Colon (tissue), 2 donors: Measurements from ENCODE around the gene DPH3.

ENCODE experiments used
- FAIRE-seq: peaks from 2 replicates; lab custom pipeline; 2012; peaks lifted over from hg19 to GRCh38; lab: Jason Lieb, UNC
- donor health status: control.
- donor health status: control.

Gene DPH3

DNA sequence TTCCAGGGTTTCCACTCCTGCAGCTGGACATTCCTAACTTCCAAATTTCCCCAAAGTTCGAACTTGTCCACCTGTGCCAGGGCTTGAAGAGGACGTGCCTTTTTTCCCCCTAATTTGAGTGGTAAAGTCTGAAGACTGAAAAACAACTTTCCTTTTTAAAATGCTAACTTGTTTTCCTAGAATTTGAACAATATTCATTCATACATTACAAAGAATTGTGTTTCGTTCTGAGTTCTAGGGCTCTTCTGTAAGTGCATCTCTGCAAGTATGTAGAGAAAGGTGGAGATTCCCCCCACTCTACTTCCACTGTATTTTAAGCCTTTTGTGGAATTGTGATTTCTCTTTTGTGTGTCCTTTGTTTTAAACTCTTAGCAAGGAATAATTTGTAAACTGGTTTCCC lies 9.4 kb downstream of the DPH3 start:
- no peak for FAIRE-seq

DNA sequence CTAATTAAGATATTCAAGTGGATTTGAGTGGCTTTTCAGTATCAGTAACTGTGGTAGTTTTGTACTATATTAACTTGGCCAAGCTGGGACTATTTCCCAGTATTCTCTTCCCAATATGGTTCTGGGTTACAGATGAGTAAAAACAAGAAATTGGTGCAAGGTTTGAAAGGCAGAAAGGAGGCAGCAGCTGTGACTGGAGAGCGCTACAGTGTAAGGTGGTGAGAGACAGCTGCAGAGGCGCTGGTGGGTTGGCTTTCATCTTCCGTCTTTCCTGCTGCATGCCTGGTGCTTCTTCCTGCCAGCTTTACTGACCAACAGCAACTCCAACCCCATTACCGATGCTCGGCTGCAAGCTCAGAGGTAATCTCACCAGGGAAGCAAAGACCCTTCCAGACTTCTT lies 9.8 kb downstream of the DPH3 start:
- FAIRE-seq = no peak

DNA sequence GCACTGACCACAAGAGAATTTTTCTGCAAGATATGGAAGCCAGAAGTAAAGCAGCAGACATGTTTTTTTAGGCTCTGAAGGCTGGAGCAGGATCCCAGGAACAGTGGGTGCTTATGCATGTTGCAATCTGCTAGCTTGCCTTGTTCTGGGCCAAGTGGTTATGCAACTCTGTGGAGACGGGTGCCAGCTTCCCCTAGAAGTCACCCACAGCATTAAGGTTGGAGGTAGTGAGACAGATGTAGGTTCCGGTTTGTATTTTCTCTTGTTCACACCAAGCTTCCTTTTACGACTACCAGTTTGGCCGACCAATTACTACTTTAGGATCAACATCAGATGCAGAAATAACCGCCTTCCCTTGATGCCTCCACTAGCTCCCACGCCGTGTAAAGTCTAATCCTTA lies 11.1 kb downstream of the DPH3 start:
- no peak for FAIRE-seq

DNA sequence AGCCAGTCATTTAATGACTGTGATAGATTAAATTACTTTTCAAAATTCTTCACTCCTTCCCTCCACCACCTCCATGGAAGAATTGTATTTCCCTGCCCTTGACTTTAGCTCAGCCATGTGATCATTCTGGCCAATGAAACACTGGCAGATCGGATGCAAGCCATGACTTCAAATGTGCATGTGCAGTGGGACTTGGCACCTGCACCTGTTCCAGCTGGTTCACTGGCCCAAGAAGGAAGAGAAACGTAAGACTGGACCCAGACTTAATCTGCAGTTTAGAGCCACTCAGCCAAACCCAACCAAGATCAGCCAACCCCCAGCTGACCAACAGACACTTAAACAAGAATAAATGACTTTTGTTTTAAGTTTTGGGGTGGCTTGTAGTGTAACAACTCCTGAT lies 11.8 kb downstream of the DPH3 start:
- FAIRE-seq = no peak

DNA sequence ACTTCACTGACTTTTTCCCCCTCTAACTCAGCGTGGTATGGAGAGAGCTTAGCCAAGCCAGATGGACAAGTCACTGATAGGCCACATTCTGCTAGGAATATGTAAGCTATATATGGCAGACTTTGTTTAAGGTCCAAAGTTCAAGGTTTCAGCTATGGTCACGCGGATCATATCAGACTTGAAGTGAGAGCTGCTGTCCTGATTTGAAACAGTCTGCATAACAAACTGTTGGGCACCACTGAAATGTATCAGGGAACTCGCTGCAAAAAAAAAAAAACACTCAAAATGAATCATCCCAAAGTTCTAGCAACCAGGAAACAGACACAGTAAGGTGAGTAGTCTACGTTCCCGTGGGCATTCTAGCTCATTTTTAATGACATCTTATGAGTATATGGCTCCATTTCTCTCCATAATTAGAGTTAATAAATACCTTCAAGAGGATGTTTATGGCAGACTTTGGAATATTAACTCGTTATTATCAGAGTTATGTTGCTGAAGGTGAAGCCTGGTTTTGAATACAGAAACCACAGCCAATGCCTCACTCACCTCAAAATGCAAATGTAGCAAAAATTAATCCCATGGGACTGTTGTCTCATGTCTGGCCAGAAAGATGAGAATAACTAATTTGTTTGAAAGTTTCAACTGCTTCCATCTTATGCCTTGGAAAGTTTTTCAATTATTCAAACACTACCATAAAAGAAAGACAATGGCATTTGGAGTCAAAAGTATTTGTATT lies 12.3 kb downstream of the DPH3 start:
- no peak for FAIRE-seq

DNA sequence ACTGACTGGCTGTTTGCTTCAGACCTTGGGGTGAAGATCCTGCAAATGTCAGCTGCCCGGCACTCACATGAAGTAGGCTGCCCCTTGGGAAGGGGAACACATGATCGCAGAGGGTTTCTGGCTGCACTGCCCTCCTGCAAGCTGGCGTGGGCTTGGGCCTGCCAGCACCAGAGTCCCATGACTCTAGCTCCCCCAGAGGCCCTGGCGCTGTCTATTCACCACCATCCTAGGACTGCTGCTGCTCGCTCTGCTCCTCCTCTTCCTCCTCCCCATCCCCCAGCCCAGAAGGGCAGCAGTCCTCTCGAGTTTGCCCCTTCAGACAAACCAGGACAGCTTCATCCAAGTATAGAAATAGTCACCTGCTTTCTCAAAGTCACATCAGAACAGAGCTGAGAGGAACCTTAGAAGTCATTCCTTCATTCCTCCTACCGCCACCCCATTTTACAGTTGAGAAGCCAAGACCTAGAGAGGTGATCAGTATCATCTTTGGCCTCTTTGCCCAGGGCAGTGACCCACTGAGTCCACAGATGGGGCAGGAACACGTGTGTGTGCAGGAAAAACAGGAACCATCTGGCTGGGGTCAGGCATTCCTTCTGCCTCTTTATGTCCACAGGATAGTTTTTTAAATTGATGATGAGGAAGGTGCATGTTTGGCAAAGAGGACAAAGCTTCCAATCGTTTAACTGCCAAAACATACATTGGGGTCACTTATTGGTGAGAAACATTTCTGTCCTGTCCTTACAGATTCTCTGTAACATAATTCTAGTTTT lies 13.2 kb downstream of the DPH3 start:
- FAIRE-seq = no peak

DNA sequence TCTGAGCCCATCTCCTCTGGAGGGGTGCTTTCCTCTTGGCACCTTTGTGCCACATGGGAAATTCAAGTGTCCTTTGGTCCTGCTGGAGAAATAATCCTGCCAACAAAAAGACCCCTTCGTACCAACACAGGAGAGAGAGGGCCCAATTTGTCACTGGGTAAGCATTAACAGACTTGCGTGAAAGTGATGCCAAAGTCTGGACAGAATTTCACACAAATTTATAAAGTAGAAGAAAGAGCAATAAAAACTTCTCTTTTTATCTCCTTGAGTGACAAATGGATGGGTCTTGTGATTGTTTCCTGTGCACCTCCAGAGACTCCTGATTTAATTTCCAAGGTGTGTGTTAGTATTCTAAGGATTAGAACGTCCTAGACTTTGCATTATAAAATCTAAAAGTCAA lies 14.9 kb downstream of the DPH3 start:
- no peak for FAIRE-seq

DNA sequence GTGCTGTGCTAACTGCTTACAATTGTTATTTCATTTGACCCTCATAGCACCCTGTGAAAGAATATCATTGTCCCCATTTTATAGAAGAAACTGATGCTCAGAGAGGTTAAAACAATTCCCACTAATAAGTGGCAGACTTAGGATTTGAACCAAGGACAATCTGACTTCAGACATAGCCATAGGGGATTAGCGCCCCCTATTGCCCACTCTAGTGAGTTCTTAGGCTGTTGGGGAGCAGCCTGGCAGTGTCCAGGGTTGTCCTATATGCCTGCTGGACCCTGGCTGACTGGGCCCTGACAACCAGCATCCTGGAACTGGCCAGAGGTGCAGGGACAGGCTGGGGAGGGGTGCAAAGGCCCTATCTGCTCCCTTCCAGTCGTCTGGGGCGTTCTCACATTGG lies 15.4 kb downstream of the DPH3 start:
- FAIRE-seq = no peak

DNA sequence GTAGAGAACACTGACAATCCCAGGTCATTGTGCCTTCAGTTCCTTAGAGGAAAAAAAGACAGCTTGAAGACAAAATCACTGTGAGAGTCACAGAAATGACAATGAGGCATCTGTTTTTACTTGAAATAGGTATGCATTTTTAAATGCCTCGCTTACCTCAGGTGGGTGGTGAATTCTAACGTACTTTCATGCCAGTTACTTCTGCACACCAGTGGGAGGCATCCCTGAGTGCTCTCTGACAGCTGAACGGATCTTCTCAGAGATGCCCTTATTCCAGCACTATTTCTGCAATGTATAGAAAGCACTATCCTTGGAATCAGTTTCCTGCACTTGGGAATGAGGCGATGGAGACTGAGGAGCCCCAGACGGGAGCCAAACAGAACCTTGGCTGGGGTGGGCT lies 16.2 kb downstream of the DPH3 start:
- FAIRE-seq = no peak

DNA sequence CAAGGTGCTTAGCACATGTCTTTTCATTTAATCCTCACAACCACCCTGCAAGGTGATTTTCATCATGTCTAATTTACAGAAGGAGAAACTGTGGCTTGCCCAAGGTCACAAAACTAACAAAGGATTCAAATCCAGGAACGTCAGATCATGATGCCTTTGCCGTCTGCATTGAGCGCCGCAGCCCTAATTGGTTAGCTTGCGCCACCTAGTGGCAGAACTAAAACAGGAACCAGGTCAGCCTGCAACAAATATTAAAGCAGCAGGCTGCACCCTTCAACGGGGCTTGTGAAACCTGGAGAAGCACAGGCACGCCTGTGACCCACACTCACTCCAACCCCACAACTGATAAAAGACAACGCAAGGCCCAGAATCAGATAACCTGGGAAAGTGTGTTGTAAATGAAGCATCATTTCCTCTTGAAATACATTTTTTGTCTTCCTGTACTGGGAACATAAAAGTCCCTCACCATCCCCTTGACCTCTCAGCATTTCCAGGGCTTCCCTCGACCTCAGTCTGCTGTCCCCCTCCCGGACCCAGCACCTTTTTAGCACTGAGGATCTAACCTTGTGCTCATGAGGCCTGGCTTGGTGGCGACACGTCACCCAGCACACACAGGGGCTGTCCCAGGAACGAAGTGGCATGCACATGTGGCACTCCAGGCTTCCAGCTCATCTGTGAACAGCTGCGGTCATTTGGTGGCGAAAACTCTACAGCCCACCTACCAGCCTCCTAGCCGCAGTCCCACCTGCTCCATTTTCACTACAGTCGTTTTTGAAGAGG lies 17.3 kb downstream of the DPH3 start:
- FAIRE-seq = no peak

DNA sequence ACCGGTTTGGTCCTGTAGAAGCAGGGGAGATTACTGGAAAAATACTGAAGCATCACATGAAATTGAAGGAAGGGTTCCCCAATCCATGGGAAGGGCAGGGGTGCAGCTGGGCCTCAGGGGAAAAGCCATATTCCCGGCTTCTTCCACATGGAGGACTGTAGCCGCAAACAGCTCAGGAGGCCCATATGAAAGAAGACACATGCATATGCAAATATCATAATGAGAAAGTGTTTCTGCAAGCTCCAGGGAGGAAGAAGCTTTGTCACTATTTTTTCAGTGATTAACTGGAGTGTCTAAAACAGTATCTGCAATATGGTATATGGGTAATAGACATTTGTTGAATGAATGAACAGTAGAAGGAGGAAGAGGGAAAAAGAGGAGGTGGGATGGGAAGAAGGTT lies 19.1 kb downstream of the DPH3 start:
- no peak for FAIRE-seq

DNA sequence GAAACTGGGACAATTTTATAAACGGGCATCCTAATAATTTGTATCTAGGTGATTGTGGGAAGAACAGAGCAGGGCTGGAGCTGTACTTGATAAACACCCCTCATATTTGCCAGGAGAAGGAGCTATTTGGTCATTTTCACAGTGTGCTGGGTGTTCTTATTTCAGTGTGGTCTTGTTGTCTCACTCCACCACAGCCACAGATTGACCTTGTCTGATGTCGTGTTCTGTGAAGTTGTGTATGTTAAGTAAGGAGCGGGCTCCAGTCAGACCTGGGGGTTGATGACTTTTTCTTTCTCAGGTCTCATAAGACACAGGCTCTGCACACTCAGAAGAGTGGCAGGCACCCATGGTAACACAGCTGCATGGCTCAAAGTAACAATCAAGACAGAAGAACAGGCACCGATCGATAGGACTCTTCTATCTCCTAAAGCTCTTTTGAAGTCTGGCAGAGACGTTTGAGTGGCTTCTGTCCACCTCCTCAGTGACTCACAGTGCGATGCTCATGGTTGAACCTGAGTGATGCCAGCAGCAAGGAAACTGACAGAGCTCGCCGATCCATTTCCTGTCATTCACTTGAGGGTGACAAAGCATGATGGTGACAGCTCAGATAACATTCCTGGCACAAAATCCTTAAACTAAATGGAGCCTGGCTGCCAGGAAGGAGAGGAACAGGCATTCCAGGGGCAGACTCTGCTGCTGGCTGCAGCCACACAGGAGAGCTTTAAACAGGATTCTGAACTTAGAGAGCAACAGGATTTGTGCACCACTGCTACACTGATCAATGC lies 20.8 kb downstream of the DPH3 start:
- FAIRE-seq = no peak

DNA sequence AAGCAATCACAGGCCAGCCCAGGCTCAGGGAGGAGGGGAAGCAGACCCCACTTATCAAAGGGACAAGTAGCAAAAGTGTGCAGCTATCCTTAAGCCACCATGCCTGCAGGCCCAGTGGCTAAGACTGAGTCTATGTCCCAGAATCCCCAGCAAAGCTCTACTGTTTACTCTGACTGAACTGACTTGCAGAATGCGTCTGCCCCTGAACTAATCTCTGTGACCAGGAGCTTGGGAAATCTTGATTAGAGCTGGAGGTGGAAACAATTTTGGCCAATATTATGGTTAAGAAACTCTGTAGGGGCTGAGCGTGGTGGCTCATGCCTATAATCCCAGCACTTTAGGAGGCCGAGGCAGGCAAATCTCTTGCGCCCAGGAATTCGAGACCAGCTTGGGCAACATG lies 22.6 kb downstream of the DPH3 start:
- FAIRE-seq = no peak

DNA sequence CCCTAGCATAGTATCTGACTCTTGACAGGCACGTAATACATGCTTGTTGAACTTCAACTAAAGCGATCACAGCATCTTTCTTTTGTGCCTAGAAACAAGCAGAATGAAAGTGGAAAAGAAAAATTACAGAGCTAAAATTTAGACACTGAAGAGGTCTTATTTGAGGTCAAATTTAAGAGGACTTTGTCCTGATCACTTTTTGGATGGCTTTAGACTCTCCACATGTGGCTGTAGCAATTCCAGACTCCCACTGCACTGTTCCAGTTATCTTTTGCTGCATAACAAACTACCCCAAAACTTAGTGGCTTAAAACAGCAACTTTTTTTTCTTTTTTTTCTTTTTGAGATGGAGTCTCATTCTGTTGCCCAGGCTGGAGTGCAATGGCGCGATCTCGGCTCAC lies 23.5 kb downstream of the DPH3 start:
- no peak for FAIRE-seq

DNA sequence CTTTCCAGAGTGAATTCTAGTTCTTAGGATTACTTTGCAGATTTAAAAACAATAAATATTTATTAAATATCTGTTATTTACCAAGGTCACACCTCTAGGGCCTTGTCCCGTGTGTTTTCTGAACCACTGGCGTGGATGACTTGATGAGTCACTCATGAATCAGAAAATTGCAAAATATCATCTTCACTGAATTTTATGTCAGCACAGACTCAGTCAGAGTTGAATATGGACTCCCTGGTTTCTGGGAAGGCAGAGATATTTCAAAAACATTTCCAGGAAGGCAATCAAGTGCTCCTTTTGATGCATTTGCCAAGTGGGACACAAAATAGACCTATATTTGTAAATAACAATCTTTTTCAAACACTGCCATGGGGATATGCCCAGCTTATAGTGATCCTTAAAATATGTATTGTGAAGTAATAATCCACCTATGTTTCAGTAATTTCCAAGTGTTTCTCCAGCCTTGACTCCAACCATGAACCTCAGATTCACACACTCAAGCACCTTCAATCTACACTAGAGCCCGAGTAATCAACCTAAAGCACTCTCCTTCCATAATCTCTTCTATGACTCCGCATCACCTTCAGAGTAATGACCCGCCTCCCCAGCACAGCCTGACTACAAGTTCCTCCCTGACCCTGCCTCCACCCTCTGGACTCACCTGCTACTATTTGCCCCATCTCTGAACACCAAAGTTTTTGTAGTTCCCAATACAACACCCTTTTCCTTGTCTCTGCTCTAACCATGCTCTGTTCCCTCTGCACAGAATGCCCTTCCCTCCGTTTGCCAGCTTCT lies 24.3 kb downstream of the DPH3 start:
- no peak for FAIRE-seq

DNA sequence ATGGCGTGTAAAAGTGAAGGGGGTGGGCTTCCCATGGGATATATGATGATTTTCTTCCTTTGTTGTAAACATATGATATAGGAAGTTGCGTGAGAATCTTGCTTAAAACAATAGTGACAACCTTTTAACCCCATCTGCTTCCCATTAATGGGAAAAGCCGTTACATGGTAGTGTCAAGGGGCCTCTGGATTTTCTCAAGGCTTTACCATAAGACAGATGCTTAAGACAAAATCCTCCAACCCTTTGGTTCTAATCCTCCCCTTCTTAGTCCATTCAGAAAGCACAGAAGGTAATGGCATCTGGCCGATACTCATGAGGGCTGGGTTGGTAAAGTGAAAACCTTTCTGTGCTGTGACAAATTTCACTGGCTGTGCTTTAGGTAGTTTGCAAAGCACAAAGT lies 25.0 kb downstream of the DPH3 start:
- no peak for FAIRE-seq

DNA sequence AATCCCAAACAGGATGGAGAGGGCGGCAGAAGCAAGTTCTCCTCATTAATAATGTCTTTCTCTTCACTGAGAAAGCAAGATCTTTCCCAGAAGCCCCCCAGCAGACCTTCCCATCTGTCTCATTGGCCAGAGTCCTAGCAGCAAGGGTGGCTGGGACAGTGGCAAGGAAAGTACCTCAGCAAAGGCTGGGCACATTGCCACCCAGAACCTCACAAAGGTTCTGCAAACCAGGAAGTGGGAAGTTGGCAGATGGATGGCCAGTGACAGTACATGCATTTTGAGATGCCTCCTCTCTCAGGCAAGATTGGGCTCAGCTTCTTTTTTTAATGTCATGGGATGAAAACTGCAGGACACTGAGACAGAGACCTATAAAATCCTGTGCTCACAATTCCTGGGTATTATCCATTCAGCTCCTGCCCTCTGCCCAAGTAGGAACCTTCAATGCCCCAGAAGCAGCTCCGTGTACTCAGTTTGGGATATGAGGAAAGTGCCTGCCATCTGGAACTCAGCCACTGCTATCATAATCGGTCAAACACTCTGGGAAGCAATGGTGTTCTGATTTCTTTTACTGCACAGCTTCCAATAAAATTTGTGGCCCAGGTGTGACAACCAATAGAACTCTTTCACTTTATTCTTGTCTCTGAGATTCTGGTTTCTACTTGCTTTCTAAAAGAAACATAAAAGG lies 25.5 kb downstream of the DPH3 start:
- FAIRE-seq = no peak

DNA sequence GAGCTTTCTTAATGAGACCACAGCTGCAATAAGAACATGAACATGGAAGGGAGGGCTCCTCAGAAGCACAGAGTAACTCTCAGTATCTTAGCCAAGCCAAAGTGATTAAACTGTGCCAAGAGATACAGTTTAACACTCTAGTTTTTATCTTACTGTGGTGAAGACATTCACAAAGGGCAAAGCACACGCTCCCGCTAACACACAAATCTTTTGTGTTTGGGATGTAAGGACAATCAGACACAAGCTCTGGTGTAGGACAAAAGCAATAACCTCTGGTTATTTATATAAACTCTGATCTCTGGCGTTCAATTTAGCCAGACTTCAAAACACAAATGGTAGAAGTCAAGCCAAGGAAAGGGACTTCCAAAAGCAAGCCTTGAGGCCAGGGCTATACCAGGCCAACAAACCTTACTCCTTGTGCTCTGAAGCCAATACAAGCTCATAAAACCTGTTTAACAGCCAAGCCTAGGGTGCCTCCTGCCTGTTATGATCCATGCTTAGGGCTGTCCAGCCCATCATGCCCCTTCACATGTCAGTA lies 27.8 kb downstream of the DPH3 start:
- no peak for FAIRE-seq

DNA sequence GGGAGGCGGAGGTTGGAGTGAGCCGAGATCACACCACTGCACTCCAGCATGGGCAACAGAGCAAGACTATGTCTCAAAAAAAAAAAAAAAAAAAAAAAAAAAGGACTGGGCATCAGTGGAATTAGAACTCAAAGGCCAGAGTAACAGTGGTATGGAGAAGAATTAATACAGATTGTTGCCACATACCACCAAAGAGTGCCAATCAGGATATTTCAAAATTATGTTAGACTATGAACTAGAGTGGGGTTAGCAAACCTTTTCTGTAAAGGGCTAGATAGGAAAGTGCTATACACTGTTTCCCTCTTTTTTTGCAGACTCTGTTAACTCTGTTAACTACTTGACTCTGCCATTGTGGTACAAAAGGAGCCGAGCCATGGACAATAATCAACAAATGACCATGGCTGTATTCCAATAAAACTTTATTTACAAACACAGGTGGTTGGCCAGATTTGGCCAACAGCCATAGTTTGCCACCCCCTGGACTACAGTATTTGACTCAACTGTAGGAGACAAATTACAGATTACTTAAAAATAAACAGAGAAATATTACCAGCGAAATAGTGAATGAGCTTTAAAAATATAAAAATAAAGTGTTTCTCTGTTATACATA lies 28.6 kb downstream of the DPH3 start:
- no peak for FAIRE-seq

DNA sequence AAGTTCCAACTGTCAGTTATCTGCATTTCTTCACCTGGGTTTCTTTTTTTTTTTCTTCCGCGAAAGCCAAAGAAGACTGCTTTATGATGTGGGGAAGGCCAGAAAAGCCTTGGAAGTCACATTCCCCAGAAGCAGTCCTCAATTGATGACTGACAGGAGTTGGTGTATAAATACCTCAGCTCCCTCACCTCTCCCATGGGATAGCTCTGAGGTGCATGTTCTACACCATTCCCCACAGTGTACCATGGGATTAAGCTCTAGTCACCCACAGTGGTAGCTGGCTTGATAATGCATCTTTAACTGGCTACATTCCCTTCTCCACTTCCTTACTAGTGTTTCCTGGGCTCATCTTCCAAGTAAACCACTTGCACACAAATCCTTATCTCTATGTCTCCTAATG lies 30.5 kb downstream of the DPH3 start:
- FAIRE-seq = no peak
